HepG2 (cell line): Measurements from ENCODE around the gene STK24. TPM values are rescaled to one million over a fixed set of nuclear protein-coding genes. Genes with fewer than 3 reads are reported as not detected.

ENCODE experiments used
- AGO2 ChIP-seq: fragments of 200-400 bp; formaldehyde crosslinking; optimal IDR thresholded peaks from 2 replicates; pipeline ENCODE3; 2017; ENCODE audit warnings: mild to moderate bottlenecking, low read depth, low read length, moderate library complexity
- HNF4G ChIP-seq, 2 experiments: sonication (generic) in 1 of 2; formaldehyde crosslinking in 1 of 2; IDR thresholded peaks; 2 replicates each; pipeline versions ENCODE4 v1.4.0 to v1.6.1; 2011 to 2020; ENCODE audit warnings: borderline replicate concordance in 2 of 2, low read depth in 2 of 2, mild to moderate bottlenecking in 2 of 2, low read length in 1 of 2, missing genetic modification reagents in 1 of 2, moderate library complexity in 1 of 2
- MTF1 ChIP-seq: sonication (generic); formaldehyde crosslinking; IDR thresholded peaks from 2 replicates; pipeline ENCODE4 v1.5.0; 2020; ENCODE audit warnings: missing genetic modification reagents
- RERE ChIP-seq: IDR thresholded peaks from 2 replicates; pipeline ENCODE4 v1.6.1; 2016; ENCODE audit warnings: low read depth, missing genetic modification reagents, missing compliant biosample characterization
- SMAD9 ChIP-seq: sonication (generic); formaldehyde crosslinking; IDR thresholded peaks from 2 replicates; pipeline ENCODE4 v1.5.1; 2020; ENCODE audit warnings: mild to moderate bottlenecking, missing genetic modification reagents
- XRCC5 ChIP-seq: fragments of 200-400 bp; formaldehyde crosslinking; optimal IDR thresholded peaks from 2 replicates; pipeline ENCODE3; 2017; ENCODE audit warnings: mild to moderate bottlenecking, low read length
- ZIK1 ChIP-seq: sonication (generic); formaldehyde crosslinking; IDR thresholded peaks from 2 replicates; pipeline ENCODE4 v1.5.0; 2020; ENCODE audit warnings: mild to moderate bottlenecking, low read depth, missing genetic modification reagents, borderline replicate concordance
- ZNF160 ChIP-seq: sonication (generic); formaldehyde crosslinking; IDR thresholded peaks from 2 replicates; pipeline ENCODE4 v1.8.0; 2022; ENCODE audit warnings: mild to moderate bottlenecking, inconsistent platforms, missing genetic modification reagents
- ZNF274 ChIP-seq: sonication (generic); formaldehyde crosslinking; IDR thresholded peaks from 2 replicates; pipeline ENCODE4 v1.5.1; 2020; ENCODE audit warnings: mild to moderate bottlenecking, missing genetic modification reagents
- ZNF282 ChIP-seq: fragments of 450-650 bp; IDR thresholded peaks from 2 replicates; pipeline ENCODE4 v1.6.1; 2018; ENCODE audit not compliant: partially characterized antibody
- ZNF441 ChIP-seq: sonication (generic); formaldehyde crosslinking; IDR thresholded peaks from 2 replicates; pipeline ENCODE4 v1.7.0; 2021; ENCODE audit warnings: missing genetic modification reagents, borderline replicate concordance
- ZNF687 ChIP-seq: sonication (generic); formaldehyde crosslinking; IDR thresholded peaks from 2 replicates; pipeline ENCODE4 v1.5.1; 2020; ENCODE audit warnings: mild to moderate bottlenecking, missing genetic modification reagents, moderate library complexity
- polyA plus RNA-seq, 8 experiments: library from polyadenylated mRNA; depleted of rRNA in 3 of 8; stranded (reverse) in 7 of 8; unstranded in 1 of 8; fragments of >200 nt; fragmentation: Illumina TruSeq in 4 of 8; extraction: Trizol in 4 of 8; gene quantifications; 2 replicates each; pipeline versions ENCODE4 v1.2.1 to v1.2.3, GENCODE V29; 2011 to 2016; ENCODE audit warnings: low read depth in 4 of 8, missing spikeins in 1 of 8, mixed read lengths in 1 of 8; ENCODE audit not compliant: insufficient read depth in 1 of 8
- total RNA-seq, 5 experiments: library from RNA; depleted of rRNA; stranded (reverse); fragments of >200 nt; fragmentation: Illumina TruSeq; extraction: Trizol; gene quantifications; 2 replicates each; pipeline ENCODE4 v1.2.3, GENCODE V29; 2016; ENCODE audit warnings: low read depth in 1 of 5
- TF ChIP-seq, protein P1 (sequence below): sonication (generic); formaldehyde crosslinking; IDR thresholded peaks from 2 replicates; pipeline ENCODE4 v1.4.0; 2020; ENCODE audit warnings: missing genetic modification reagents, borderline replicate concordance

Gene STK24
- total and polyA plus RNA-seq, 2 of the 13 experiments (the other 11 are each of a cell fraction or from before 2014, with no cell fraction given) = 51.3 to 73.0 TPM

DNA sequence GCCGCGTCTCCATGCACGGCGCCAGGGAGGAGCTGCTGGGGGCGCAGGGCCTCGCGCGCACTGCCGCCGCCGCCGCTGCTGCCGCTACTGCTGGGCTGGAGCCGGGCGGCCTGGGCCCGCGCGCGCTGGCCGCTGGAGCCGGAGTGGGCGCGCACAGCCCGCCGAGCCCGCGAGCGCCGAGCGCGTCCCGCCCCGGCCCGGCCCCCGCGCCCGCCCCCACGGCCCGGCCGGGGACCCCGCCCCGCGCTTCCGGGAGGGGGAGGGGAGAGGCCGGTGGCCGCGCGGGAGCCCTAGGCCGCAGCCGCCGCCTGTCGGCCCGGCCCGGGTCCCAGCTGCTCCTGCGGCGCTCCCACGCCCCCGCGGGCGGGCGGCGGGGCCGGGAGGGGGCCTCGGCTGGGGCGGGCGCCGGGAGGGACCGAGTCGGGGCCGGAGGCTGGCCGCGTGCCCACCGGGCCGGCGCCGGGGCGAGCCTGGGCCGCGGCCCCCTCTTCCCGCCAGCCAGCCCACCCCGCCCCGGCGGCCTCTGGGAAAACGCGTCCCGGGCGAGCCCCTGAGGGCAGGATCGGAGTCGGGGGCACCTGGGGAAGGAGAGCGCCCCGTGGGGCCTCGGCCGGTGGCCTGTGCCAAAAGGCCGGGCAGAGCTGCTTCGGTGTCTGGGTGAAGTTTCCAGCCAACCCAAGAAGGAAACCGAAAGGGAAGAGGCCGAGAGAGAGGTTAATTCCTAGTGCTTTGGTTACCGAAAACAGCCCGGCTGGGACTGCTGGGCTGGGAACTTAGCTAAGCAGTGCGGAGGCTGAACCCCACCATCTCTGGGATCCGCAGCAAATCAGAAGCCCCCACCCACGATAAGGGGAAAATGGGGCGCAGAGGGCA lies at the start of gene STK24 (continued):
- TF ChIP-seq HNF4G (IDR thresholded peaks at IDR 0.05; ENCODE audit: borderline replicate concordance, low read depth, low read length) = 0 out of 2 replicates have a peak, but pooled peaks have one; percentile 69
- TF ChIP-seq HNF4G (CRISPR knock-in tag; IDR thresholded peaks at IDR 0.05; ENCODE audit: borderline replicate concordance, low read depth) = 0 out of 2 replicates have a peak, but pooled peaks have one; percentile 7
- TF ChIP-seq ZNF160 (CRISPR knock-in tag) = no peak
- TF ChIP-seq MTF1 (CRISPR knock-in tag) = no peak
- TF ChIP-seq, protein P1, sequence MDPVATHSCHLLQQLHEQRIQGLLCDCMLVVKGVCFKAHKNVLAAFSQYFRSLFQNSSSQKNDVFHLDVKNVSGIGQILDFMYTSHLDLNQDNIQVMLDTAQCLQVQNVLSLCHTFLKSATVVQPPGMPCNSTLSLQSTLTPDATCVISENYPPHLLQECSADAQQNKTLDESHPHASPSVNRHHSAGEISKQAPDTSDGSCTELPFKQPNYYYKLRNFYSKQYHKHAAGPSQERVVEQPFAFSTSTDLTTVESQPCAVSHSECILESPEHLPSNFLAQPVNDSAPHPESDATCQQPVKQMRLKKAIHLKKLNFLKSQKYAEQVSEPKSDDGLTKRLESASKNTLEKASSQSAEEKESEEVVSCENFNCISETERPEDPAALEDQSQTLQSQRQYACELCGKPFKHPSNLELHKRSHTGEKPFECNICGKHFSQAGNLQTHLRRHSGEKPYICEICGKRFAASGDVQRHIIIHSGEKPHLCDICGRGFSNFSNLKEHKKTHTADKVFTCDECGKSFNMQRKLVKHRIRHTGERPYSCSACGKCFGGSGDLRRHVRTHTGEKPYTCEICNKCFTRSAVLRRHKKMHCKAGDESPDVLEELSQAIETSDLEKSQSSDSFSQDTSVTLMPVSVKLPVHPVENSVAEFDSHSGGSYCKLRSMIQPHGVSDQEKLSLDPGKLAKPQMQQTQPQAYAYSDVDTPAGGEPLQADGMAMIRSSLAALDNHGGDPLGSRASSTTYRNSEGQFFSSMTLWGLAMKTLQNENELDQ = no peak
- no peak for TF ChIP-seq SMAD9 (CRISPR knock-in tag)
- peak; percentile 37 for TF ChIP-seq XRCC5
- peak; percentile 75 for TF ChIP-seq AGO2
- no peak for TF ChIP-seq ZNF274 (CRISPR knock-in tag)
- TF ChIP-seq ZNF687 (CRISPR knock-in tag) = peak; percentile 75
- TF ChIP-seq ZNF441 = no peak
- no peak for TF ChIP-seq RERE (CRISPR knock-in tag)
- no peak for TF ChIP-seq ZIK1
- TF ChIP-seq ZNF282 = no peak
